KG1 (cell line): Measurements from ENCODE around the gene DOK3.

Source experiments
- DNase-seq: peaks from one replicate; lab custom pipeline; 2025; lab: John Stamatoyannopoulos, UW

DOK3 gene

GRCh38 chr5:177465044-177465443 is 44.6 kb downstream of the DOK3 start:
- no peak for DNase-seq

- DNase-seq, result no peak
Observed at GRCh38 chr5:177462021-177462670, 47.5 kb downstream of the DOK3 start.

- DNase-seq, result no peak
Observed at GRCh38 chr5:177459819-177460628, 49.6 kb downstream of the DOK3 start.

GRCh38 chr5:177459357-177459756 is 50.3 kb downstream of the DOK3 start:
- no peak for DNase-seq

GRCh38 chr5:177458912-177459350 is 50.7 kb downstream of the DOK3 start:
- DNase-seq, result no peak

GRCh38 chr5:177457852-177458681 is 51.6 kb downstream of the DOK3 start:
- no peak for DNase-seq

- DNase-seq, result peak; percentile 61
Observed at GRCh38 chr5:177456976-177457851, 52.4 kb downstream of the DOK3 start.

- DNase-seq, result no peak
Observed at GRCh38 chr5:177456591-177456964, 53.0 kb downstream of the DOK3 start.

GRCh38 chr5:177455661-177456590 is 53.7 kb downstream of the DOK3 start:
- DNase-seq, result peak; percentile 84

GRCh38 chr5:177455036-177455660 is 54.5 kb downstream of the DOK3 start:
- no peak for DNase-seq

- peak; percentile 88 for DNase-seq
Observed at GRCh38 chr5:177454397-177455035, 55.1 kb downstream of the DOK3 start.

- DNase-seq, result no peak
Observed at GRCh38 chr5:177453852-177454396, 55.7 kb downstream of the DOK3 start.

- no peak for DNase-seq
Observed at GRCh38 chr5:177452688-177453638, 56.7 kb downstream of the DOK3 start.
